Raji (cell line): ENCODE data around the gene PARS2.

Experiments
- POLR2A ChIP-seq: IDR thresholded peaks from 2 replicates; pipeline ENCODE4 v1.6.1; 2011; ENCODE audit warnings: low read depth, low read length, control low read depth; ENCODE audit not compliant: insufficient read depth

PARS2 gene

GRCh38 chr1:54787604-54788003, 23.3 kb upstream of the PARS2 start:
- no peak for TF ChIP-seq POLR2A

GRCh38 chr1:54786778-54787177, 22.5 kb upstream of the PARS2 start:
- no peak for TF ChIP-seq POLR2A

GRCh38 chr1:54784066-54784465, 19.7 kb upstream of the PARS2 start:
- no peak for TF ChIP-seq POLR2A

- TF ChIP-seq POLR2A = no peak
Observed at GRCh38 chr1:54782588-54782987, 18.3 kb upstream of the PARS2 start.

- TF ChIP-seq POLR2A = no peak
Observed at GRCh38 chr1:54782156-54782555, 17.8 kb upstream of the PARS2 start.

- no peak for TF ChIP-seq POLR2A
Observed at GRCh38 chr1:54781023-54781723, 16.9 kb upstream of the PARS2 start.

GRCh38 chr1:54777431-54777830, 13.1 kb upstream of the PARS2 start:
- TF ChIP-seq POLR2A = no peak

GRCh38 chr1:54777011-54777410, 12.7 kb upstream of the PARS2 start:
- TF ChIP-seq POLR2A = no peak

- no peak for TF ChIP-seq POLR2A
Observed at GRCh38 chr1:54774820-54775498, 10.6 kb upstream of the PARS2 start.

GRCh38 chr1:54772951-54773350, 8.6 kb upstream of the PARS2 start:
- no peak for TF ChIP-seq POLR2A

GRCh38 chr1:54768093-54768492, 3.8 kb upstream of the PARS2 start:
- TF ChIP-seq POLR2A = no peak

GRCh38 chr1:54767526-54767925, 3.2 kb upstream of the PARS2 start:
- TF ChIP-seq POLR2A = no peak

- no peak for TF ChIP-seq POLR2A
Observed at GRCh38 chr1:54766726-54767125, 2.4 kb upstream of the PARS2 start.

GRCh38 chr1:54764922-54765561, 719 bp upstream of the PARS2 start:
- TF ChIP-seq POLR2A = no peak

- TF ChIP-seq POLR2A = no peak
Observed at GRCh38 chr1:54763816-54764132, 549 bp downstream of the PARS2 start.

- no peak for TF ChIP-seq POLR2A
Observed at GRCh38 chr1:54758678-54759348, 5.5 kb downstream of the PARS2 start.
